OCI-LY1 (cell line): Measurements from ENCODE around the gene HORMAD2.

ENCODE experiments used
- CTCF ChIP-seq: fragments of 200-600 bp; sonication (generic), shearing (Covaris generic); IDR thresholded peaks from 2 replicates; pipeline ENCODE4 v1.5.1; 2017; ENCODE audit warnings: mild to moderate bottlenecking, antibody characterized with exemption, low read length, moderate library complexity, mixed read lengths
- EZH2 ChIP-seq: fragments of 200-600 bp; sonication (generic), shearing (Covaris generic); IDR thresholded peaks from 2 replicates; pipeline ENCODE4 v1.8.0; 2017; ENCODE audit warnings: borderline replicate concordance, mixed run types, mild to moderate bottlenecking, antibody characterized with exemption, low read length, moderate library complexity, mixed read lengths

DNA sequence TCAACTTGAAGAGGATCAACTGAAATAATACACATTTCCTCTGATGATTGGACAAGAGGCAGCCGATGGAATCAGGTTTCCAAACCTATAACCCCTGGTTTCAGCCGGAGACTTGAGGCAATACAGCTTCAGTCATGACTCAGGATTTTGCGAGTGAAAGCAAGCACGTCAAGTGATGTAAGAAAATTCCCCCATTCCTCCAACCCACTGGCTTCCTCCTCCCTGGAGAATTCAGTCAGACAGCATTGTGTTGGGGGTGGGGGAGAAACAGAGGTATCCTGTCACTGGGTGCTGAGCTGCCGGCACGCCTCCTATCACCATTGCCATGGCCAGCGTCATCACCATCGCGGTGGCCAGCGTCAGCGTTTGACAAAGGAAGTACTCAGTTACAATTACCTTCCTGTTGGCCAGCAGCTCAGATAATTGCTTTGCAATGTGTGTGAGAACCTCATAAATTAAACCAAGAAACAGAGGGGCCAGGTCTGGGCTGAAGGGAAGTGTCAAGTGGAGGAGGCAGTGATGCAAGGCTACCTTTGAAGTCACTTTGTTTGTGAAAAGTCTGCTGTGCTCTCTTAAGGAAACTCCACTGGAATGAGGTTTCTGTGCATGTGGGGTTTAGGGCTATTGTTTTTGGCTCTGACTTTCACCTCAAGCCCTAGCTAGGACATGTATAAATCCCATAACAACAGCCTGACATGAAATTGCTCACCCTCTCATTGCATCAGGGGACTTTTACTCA, 116.0 kb downstream of the HORMAD2 start:
- TF ChIP-seq CTCF (no peak), EZH2 (no peak)
